Measurements from ENCODE around the gene FUT1. TPM values are rescaled to one million over a fixed set of nuclear protein-coding genes. Genes with fewer than 3 reads are reported as not detected.

FUT1 gene
- polyA plus RNA-seq, 1 of the 3 experiments (the other 2 are of a cell fraction), result 0.08 TPM

DNA sequence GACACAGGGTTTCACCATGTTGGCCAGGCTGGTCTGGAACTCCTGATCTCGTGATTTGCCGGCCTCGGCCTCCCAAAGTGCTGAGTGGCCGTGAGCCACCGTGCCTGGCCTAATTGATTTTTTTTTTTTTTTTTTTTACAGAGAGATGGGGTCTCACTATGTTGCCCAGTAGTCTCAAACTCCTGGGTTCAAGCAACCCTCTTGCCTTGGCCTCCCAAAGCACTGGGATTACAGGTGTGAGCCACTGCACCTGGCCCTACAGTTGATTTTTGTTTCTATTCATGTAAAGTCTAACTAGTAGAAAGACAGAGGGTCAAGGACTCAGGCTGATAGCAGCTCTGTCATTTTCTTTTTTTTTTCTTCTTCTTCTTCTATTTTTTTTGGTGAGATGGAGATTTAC is 24.7 kb upstream of the FUT1 start (continued):
- TF ChIP-seq, protein P1, sequence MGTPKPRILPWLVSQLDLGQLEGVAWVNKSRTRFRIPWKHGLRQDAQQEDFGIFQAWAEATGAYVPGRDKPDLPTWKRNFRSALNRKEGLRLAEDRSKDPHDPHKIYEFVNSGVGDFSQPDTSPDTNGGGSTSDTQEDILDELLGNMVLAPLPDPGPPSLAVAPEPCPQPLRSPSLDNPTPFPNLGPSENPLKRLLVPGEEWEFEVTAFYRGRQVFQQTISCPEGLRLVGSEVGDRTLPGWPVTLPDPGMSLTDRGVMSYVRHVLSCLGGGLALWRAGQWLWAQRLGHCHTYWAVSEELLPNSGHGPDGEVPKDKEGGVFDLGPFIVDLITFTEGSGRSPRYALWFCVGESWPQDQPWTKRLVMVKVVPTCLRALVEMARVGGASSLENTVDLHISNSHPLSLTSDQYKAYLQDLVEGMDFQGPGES (IDR thresholded peaks at IDR 0.05; ENCODE audit: low read depth, low read length), result no peak

DNA sequence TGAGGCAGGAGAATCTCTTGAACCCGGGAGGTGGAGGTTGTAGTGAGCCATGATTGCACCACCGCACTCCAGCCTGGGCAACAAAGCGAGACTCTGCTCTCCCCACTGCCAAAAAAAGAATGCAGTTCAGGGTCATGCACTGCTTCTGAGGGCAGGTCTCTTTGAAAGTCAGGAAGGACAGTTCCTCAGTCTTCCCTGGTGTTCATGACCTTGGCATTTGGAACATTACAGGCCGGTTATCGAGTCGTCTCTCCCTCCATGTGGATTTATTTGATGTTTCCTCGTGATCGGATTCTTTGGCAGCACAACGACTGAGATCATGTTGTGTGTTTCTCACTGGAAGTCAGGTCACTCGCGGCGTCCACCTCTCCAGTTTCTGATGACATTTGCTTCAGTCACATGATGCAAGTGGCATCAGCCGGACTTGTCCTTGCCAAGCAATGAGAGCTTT is 20.1 kb upstream of the FUT1 start:
- Histone ChIP-seq H3K4me3 (ENCODE audit: low read depth in 2 of 2, low read length in 1 of 2) (no peak overlapping the region), H3K36me3 (replicated peaks in 1 of 2; ENCODE audit: control insufficient read depth in 1 of 2, insufficient read depth in 2 of 2, low read length in 1 of 2) (no peaks in the 10 kb centered on the region), H3K9me3 (no peaks in the 10 kb centered on the region), H3K27me3 (ENCODE audit: insufficient read depth) (peaks cover 8% of the 10 kb centered on the region), H3K79me2 (ENCODE audit: insufficient read depth) (no peaks in the 10 kb centered on the region), H3K27ac (ENCODE audit: low read depth in 2 of 2, low read length in 1 of 2) (no peak overlapping the region), H3K4me1 (ENCODE audit: control insufficient read depth in 1 of 2, insufficient read depth in 2 of 2, low read depth in 1 of 2, low read length in 1 of 2) (no peaks in the 10 kb centered on the region), H2AFZ (ENCODE audit: low read depth) (no peak overlapping the region), H3K9ac (no peak overlapping the region), H3K9me2 (no peaks in the 10 kb centered on the region), H4K20me1 (ENCODE audit: insufficient read depth) (no peaks in the 10 kb centered on the region), H3K4me2 (no peak overlapping the region), H3F3A (replicated peaks; ENCODE audit: insufficient read depth) (no peaks in the 10 kb centered on the region)
- TF ChIP-seq ELF1 (IDR thresholded peaks at IDR 0.05), result no peak
- TF ChIP-seq, protein P2, sequence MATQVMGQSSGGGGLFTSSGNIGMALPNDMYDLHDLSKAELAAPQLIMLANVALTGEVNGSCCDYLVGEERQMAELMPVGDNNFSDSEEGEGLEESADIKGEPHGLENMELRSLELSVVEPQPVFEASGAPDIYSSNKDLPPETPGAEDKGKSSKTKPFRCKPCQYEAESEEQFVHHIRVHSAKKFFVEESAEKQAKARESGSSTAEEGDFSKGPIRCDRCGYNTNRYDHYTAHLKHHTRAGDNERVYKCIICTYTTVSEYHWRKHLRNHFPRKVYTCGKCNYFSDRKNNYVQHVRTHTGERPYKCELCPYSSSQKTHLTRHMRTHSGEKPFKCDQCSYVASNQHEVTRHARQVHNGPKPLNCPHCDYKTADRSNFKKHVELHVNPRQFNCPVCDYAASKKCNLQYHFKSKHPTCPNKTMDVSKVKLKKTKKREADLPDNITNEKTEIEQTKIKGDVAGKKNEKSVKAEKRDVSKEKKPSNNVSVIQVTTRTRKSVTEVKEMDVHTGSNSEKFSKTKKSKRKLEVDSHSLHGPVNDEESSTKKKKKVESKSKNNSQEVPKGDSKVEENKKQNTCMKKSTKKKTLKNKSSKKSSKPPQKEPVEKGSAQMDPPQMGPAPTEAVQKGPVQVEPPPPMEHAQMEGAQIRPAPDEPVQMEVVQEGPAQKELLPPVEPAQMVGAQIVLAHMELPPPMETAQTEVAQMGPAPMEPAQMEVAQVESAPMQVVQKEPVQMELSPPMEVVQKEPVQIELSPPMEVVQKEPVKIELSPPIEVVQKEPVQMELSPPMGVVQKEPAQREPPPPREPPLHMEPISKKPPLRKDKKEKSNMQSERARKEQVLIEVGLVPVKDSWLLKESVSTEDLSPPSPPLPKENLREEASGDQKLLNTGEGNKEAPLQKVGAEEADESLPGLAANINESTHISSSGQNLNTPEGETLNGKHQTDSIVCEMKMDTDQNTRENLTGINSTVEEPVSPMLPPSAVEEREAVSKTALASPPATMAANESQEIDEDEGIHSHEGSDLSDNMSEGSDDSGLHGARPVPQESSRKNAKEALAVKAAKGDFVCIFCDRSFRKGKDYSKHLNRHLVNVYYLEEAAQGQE (IDR thresholded peaks at IDR 0.05; ENCODE audit: low read depth, low read length), result no peak
- no peak for TF ChIP-seq TAF1 (IDR thresholded peaks at IDR 0.05; ENCODE audit: borderline replicate concordance, low read depth, low read length)
- no peak for TF ChIP-seq FOXJ3 (CRISPR knock-in tag; IDR thresholded peaks at IDR 0.05)
- CTCF ChIA-PET, result interaction anchor here (1.0 kb wide), 1 partner anchor 198 kb away, joined by 3 read pairs; no protein-coding TSS in a partner anchor
- WGBS (ENCODE audit: low lambda C conversion rate), result 76% methylated on average over 13 of the region's 13 CpGs
- POLR2A ChIA-PET, result no interaction called here
- no peak for DNase-seq

DNA sequence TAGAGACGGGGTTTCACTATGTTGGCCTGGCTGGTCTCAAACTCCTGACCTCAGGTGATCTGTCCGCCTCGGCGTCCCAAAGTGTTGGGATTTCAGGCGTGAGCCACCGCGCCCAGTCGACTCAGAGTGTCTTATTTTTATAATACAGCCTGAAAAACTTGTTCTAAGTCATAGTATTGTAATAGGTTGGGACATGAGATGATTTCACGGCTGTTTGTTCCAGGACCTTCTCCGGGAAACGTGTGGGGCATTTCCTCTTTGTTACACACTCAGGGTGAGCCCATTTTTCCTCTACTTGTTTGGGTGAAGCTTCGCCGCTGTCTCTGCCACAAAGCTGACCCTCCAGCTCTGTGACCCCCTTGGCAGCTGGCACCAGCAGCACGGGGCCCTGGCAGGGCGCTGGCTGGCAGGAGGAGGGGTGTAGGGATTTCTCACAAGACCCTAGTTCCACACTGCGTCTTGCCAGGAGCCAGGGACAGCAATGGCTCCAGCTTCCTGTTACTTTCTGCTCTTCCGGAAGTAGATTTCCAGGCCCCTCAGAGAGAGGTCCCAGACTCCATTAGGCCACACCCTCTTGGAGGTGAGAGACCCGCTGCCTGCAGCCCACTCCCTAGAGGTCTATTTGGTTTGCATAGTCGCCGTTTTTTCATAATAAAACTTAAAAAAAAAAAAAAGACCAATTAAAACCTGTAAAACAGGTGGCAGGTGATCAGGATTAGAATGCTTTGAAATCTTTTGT is 18.5 kb upstream of the FUT1 start:
- H2AFZ ChIP-seq (ENCODE audit: low read depth), result no peak overlapping the region
- no peaks in the 10 kb centered on the region for H3K9me3 ChIP-seq
- POLR2A ChIA-PET, result interaction anchor here (1.5 kb wide), 1 partner anchor 116 kb away, joined by 6 read pairs; no protein-coding TSS in a partner anchor
- no peaks in the 10 kb centered on the region for H3K36me3 ChIP-seq (replicated peaks in 1 of 2; ENCODE audit: control insufficient read depth in 1 of 2, insufficient read depth in 2 of 2, low read length in 1 of 2)
- no peaks in the 10 kb centered on the region for H4K20me1 ChIP-seq (ENCODE audit: insufficient read depth)
- H3K9me2 ChIP-seq, result no peaks in the 10 kb centered on the region
- H3K27me3 ChIP-seq (ENCODE audit: insufficient read depth), result peaks cover 11% of the 10 kb centered on the region
- no peak overlapping the region for H3K27ac ChIP-seq (ENCODE audit: low read depth in 2 of 2, low read length in 1 of 2)
- H3K4me3 ChIP-seq (ENCODE audit: low read depth in 2 of 2, low read length in 1 of 2), result no peak overlapping the region
- CTCF ChIA-PET, result interaction anchor here (0.9 to 2.0 kb wide), 5 partner anchors 8 to 327 kb away, joined by 4 read pairs; no protein-coding TSS in a partner anchor
- H3F3A ChIP-seq (replicated peaks; ENCODE audit: insufficient read depth), result no peaks in the 10 kb centered on the region
- H3K79me2 ChIP-seq (ENCODE audit: insufficient read depth), result no peaks in the 10 kb centered on the region
- no peak overlapping the region for H3K4me2 ChIP-seq
- no peak for DNase-seq
- TF ChIP-seq, protein P3, sequence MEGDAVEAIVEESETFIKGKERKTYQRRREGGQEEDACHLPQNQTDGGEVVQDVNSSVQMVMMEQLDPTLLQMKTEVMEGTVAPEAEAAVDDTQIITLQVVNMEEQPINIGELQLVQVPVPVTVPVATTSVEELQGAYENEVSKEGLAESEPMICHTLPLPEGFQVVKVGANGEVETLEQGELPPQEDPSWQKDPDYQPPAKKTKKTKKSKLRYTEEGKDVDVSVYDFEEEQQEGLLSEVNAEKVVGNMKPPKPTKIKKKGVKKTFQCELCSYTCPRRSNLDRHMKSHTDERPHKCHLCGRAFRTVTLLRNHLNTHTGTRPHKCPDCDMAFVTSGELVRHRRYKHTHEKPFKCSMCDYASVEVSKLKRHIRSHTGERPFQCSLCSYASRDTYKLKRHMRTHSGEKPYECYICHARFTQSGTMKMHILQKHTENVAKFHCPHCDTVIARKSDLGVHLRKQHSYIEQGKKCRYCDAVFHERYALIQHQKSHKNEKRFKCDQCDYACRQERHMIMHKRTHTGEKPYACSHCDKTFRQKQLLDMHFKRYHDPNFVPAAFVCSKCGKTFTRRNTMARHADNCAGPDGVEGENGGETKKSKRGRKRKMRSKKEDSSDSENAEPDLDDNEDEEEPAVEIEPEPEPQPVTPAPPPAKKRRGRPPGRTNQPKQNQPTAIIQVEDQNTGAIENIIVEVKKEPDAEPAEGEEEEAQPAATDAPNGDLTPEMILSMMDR (IDR thresholded peaks at IDR 0.05), result no peak
- TF ChIP-seq RAD21 (IDR thresholded peaks at IDR 0.05; ENCODE audit: low read length) (no peak), SMC3 (IDR thresholded peaks at IDR 0.05; ENCODE audit: low read depth, low read length) (no peak), FOXM1 (IDR thresholded peaks at IDR 0.05; ENCODE audit: low read depth) (no peak), FOSL2 (IDR thresholded peaks at IDR 0.05; ENCODE audit: borderline replicate concordance, low read depth) (no peak), RFX5 (IDR thresholded peaks at IDR 0.05; ENCODE audit: low read length) (no peak), GABPA (IDR thresholded peaks at IDR 0.05; ENCODE audit: low read depth) (no peak)
- TF ChIP-seq, protein P4, sequence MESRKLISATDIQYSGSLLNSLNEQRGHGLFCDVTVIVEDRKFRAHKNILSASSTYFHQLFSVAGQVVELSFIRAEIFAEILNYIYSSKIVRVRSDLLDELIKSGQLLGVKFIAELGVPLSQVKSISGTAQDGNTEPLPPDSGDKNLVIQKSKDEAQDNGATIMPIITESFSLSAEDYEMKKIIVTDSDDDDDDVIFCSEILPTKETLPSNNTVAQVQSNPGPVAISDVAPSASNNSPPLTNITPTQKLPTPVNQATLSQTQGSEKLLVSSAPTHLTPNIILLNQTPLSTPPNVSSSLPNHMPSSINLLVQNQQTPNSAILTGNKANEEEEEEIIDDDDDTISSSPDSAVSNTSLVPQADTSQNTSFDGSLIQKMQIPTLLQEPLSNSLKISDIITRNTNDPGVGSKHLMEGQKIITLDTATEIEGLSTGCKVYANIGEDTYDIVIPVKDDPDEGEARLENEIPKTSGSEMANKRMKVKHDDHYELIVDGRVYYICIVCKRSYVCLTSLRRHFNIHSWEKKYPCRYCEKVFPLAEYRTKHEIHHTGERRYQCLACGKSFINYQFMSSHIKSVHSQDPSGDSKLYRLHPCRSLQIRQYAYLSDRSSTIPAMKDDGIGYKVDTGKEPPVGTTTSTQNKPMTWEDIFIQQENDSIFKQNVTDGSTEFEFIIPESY (IDR thresholded peaks at IDR 0.05; ENCODE audit: borderline replicate concordance, low read depth), result no peak
- H3K9ac ChIP-seq, result no peak overlapping the region
- H3K4me1 ChIP-seq (ENCODE audit: control insufficient read depth in 1 of 2, insufficient read depth in 2 of 2, low read depth in 1 of 2, low read length in 1 of 2), result no peaks in the 10 kb centered on the region
- 73% methylated on average over 20 of the region's 20 CpGs for WGBS (ENCODE audit: low lambda C conversion rate)
